GM12892 (cell line): ENCODE results near the gene FTO.

Source experiments
- DNase-seq: peaks from one replicate; pipeline ENCODE4 v3.0.0; 2011; ENCODE audit not compliant: insufficient read length
- FAIRE-seq: peaks from 2 replicates; lab custom pipeline; 2011; peaks lifted over from hg19 to GRCh38; lab: Jason Lieb, UNC
- POLR2A ChIP-seq: IDR thresholded peaks from 2 replicates; pipeline ENCODE4 v1.6.1; 2011; ENCODE audit warnings: low read depth, low read length, control low read depth
- POLR2AphosphoS5 ChIP-seq: IDR thresholded peaks from 2 replicates; pipeline ENCODE4 v1.6.1; 2011; ENCODE audit warnings: low read depth, low read length, control low read depth
- TAF1 ChIP-seq: IDR thresholded peaks from 2 replicates; pipeline ENCODE4 v1.6.1; 2011; ENCODE audit warnings: low read depth, mild to moderate bottlenecking, control low read depth, low read length, borderline replicate concordance

Gene FTO

GRCh38 chr16:53960050-53960812 is 256.3 kb downstream of the FTO start:
- TF ChIP-seq POLR2A (no peak), POLR2AphosphoS5 (no peak), TAF1 (no peak)
- DNase-seq (no peak), FAIRE-seq (no peak)

DNA sequence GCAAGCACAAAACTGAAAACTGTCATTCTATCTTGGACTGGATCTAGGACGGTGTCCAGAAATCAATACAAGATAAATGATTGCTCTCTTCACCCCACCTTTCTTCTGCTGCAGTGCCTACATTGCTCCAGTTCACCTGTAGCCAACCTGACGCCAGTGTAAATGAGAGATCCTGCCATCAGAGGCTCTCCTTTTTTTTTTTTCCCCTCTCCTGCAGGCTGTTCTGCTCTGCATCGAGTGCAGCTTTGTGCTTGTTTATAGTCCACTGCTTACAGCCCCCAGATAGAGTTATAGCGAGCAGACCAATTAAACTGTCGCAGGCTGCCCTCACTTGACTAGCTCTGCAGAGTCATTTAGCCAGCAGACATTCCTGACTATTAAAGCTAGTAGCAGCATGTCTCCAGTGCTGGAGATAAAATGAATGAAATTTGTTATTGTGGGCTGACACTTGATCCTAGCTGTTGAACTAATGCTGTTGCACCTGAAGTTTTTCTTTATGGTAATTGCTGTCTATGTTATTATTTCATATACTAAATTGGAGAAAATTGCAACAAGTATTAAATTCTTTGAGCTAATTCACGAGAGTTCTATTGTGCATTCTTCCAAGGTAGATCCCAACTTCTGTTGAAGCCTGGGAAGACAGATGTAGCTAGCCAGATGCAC is 257.1 kb downstream of the FTO start:
- FAIRE-seq = no peak
- TF ChIP-seq TAF1 = no peak
- TF ChIP-seq POLR2AphosphoS5 = no peak
- no peak for TF ChIP-seq POLR2A
- DNase-seq = no peak

GRCh38 chr16:53962041-53962440 is 258.1 kb downstream of the FTO start:
- no peak for DNase-seq
- no peak for FAIRE-seq
- TF ChIP-seq TAF1 (no peak), POLR2A (no peak), POLR2AphosphoS5 (no peak)

GRCh38 chr16:53964145-53964790 is 260.3 kb downstream of the FTO start:
- TF ChIP-seq TAF1 (no peak), POLR2A (no peak), POLR2AphosphoS5 (no peak)

DNA sequence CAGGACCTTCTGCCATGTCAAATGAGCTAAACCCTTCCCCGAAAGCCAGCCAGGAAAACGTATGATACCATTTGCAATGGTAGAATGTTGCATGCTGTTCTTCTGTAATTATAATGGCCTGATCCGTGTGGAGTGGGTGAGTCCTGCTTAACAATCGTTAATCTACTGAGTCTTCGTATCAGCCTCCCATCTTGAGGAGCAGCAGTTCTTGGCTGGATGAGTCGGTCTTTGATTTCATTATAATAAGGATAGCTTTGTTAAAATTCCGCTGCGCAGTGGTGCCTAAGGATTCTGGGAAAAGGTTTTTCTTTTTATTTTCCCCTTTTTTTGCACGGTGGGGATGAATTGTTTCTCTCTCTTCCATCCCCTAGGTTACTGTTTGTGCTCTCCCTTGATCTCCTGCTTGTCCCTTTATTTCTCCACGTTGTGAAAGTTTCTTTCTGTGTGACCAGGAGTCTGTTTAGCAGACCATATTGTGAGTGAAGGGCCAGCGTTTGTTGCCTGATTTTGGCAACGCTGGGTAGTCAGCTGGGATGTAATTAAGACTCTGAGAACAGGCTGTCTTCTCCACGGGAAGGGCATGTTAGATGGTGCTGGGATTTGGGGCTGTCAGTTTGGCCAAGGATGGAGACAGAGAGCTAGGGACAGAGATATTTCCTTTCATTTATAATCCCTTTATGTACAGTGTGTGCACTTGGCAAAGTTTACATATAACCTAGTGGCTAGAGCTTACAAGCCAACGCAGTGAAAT is 263.0 kb downstream of the FTO start:
- FAIRE-seq (no peak), DNase-seq (no peak)
- TF ChIP-seq TAF1 (no peak), POLR2AphosphoS5 (no peak), POLR2A (no peak)

More at GRCh38 chr16:53964145-53964790, 260.3 kb downstream of the FTO start:
- DNase-seq = no peak
- FAIRE-seq = no peak

DNA sequence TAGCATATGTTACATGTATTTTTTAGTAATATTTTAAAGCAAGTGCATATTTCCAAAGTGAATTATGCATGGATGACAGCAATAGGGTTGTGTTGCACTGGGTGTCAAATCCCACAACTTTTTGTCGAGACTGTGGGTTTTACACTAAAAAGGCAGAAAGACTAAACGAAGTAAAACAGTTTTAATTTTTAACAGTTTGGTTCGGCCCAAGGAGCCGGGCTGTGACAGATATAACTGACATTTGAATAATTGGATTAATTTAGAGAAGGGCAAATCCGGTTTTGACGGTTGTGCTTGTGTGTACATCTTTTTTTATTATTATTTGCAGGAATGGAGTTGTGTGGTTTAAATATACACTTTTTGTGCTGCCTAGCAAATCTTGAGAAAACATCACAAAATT is 263.6 kb downstream of the FTO start:
- DNase-seq (no peak), FAIRE-seq (no peak)
- TF ChIP-seq POLR2A (no peak), TAF1 (no peak), POLR2AphosphoS5 (no peak)

DNA sequence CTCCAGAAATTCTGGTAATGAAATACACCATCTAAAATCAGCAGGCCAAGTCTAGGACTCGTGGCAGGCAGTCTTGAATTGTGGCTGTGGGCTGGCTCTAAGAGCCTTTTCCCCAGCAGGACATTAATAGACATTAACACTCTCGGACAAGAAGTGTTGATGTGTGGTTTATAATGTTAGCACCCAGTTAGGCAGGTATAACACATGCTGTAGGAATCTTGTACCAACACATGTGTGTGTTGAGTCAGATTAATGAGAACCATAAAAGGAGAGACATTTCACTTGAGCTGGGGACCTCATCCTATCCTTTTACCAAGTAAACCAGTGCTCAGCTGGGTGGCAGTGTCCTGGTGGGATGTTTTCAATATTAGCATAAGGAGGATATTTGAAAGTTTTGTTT is 264.5 kb downstream of the FTO start:
- FAIRE-seq = no peak
- TF ChIP-seq POLR2AphosphoS5 (no peak), TAF1 (no peak), POLR2A (no peak)

DNA sequence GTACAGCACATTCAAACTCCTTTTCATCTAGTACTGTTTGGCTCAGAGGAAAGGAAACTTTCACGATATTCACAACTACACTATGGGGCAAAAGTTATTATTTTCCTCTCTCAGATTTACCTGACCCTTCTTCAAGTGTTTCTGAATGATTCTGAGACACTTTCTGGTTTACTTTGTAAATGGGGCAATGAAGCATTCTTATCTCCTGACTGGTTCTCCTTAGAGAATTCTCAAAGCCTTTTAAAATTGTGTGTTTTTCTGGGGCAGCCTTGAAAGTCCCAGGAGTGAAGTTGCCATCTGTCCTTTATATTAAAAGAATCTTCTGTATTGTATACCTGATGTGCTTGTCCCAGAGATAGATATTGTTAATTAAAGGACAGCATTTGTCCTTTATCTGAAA is 264.9 kb downstream of the FTO start:
- no peak for FAIRE-seq
- no peak for TF ChIP-seq TAF1
- no peak for TF ChIP-seq POLR2AphosphoS5
- no peak for TF ChIP-seq POLR2A

More for the DNA sequence above, 264.5 kb downstream of the FTO start:
- no peak for DNase-seq

GRCh38 chr16:53971616-53972015 is 267.7 kb downstream of the FTO start:
- no peak for FAIRE-seq

More for the DNA sequence above, 264.9 kb downstream of the FTO start:
- DNase-seq = no peak

DNA sequence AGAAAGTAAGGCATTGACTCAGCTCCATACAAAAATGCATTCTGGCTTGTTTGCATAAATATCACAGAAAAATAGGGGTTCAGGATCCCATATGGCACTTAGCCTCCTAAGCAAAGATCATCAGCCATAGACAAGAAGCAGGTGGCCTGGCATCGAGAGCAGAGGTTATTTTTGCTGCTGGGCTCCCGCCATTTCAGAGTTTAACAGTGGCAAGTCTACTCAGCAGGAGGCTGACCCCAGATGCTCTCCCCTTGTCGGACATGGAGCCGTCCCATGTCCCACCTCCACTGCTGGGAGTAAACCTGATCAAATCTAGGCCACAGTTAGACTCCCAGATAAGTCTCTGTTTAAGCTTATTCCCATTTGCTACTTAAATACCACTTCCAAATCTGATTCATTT is 269.1 kb downstream of the FTO start:
- no peak for FAIRE-seq
- TF ChIP-seq TAF1 (no peak), POLR2A (no peak)
- DNase-seq = no peak

More at GRCh38 chr16:53971616-53972015, 267.7 kb downstream of the FTO start:
- no peak for TF ChIP-seq POLR2A
- TF ChIP-seq POLR2AphosphoS5 = no peak
- TF ChIP-seq TAF1 = no peak
- DNase-seq = no peak

DNA sequence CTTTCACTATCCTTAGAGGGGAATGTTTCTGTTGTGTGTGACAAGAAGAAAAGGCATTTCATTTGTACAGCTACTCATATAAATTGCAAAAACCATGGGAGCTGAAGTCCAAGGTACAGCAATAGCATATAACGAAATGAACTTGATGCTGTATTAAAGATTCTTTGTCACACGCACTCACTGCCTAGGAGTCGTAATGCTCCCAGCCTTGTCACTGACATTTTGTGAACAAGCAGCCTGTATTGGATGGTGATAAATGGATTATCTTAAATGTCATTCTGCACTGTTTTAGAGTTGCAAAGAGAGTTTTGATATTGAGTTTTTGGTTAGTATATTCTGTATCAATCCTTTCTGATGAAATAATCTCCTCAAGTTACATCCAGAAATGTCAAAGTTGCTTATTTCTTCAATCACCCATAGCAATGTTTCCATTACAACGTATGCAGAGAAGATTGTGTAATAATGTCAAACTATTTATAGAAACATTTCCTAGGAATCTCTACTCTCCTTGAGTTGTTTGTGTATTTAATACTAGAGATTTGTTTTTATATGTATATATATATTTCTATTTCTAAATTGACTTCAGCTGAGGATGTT is 270.6 kb downstream of the FTO start:
- DNase-seq = no peak
- no peak for TF ChIP-seq TAF1
- no peak for TF ChIP-seq POLR2A
- no peak for TF ChIP-seq POLR2AphosphoS5
- FAIRE-seq = no peak

GRCh38 chr16:53980675-53981074 is 276.7 kb downstream of the FTO start:
- TF ChIP-seq POLR2A = no peak
- FAIRE-seq (no peak), DNase-seq (no peak)
